RPMI7951 (cell line): ENCODE data around the gene PTPN14. TPM values are rescaled to one million over a fixed set of nuclear protein-coding genes. Genes with fewer than 3 reads are reported as not detected.

Experiments used
- DNase-seq: peaks from one replicate; pipeline ENCODE4 v3.0.0-alpha.2; 2012; ENCODE audit warnings: low read depth
- total RNA-seq: library from RNA; depleted of rRNA; stranded (reverse); fragments of >200 nt; shearing (Covaris generic); gene quantifications from 2 replicates; pipeline ENCODE4 v1.2.3, GENCODE V29; 2014

The PTPN14 gene
- total RNA-seq, 1 experiment from 2014 or later, result 29.0 TPM

GRCh38 chr1:214332946-214333798 is 218.2 kb downstream of the PTPN14 start:
- peak; percentile 56 for DNase-seq

GRCh38 chr1:214331827-214332423 is 219.5 kb downstream of the PTPN14 start:
- peak; percentile 36 for DNase-seq

- no peak for DNase-seq
Measured at GRCh38 chr1:214331180-214331579, 220.2 kb downstream of the PTPN14 start.

- DNase-seq, result no peak
Measured at GRCh38 chr1:214330715-214331114, 220.7 kb downstream of the PTPN14 start.

- no peak for DNase-seq
Measured at GRCh38 chr1:214330222-214330621, 221.2 kb downstream of the PTPN14 start.

- DNase-seq, result no peak
Measured at GRCh38 chr1:214329470-214330220, 221.8 kb downstream of the PTPN14 start.

GRCh38 chr1:214328770-214329469 is 222.5 kb downstream of the PTPN14 start:
- peak; percentile 66 for DNase-seq

- no peak for DNase-seq
Measured at GRCh38 chr1:214327514-214327913, 223.9 kb downstream of the PTPN14 start.

GRCh38 chr1:214326406-214326805 is 225.0 kb downstream of the PTPN14 start:
- no peak for DNase-seq

GRCh38 chr1:214324896-214325800 is 226.3 kb downstream of the PTPN14 start:
- DNase-seq, result no peak

- no peak for DNase-seq
Measured at GRCh38 chr1:214321705-214322453, 229.5 kb downstream of the PTPN14 start.

- DNase-seq, result no peak
Measured at GRCh38 chr1:214319938-214320337, 231.5 kb downstream of the PTPN14 start.

- DNase-seq, result no peak
Measured at GRCh38 chr1:214318956-214319736, 232.3 kb downstream of the PTPN14 start.

- DNase-seq, result no peak
Measured at GRCh38 chr1:214318356-214318755, 233.0 kb downstream of the PTPN14 start.

GRCh38 chr1:214317734-214318133 is 233.7 kb downstream of the PTPN14 start:
- DNase-seq, result no peak

GRCh38 chr1:214317300-214317699 is 234.1 kb downstream of the PTPN14 start:
- DNase-seq, result no peak

- DNase-seq, result no peak
Measured at GRCh38 chr1:214316593-214316992, 234.8 kb downstream of the PTPN14 start.

- DNase-seq, result no peak
Measured at GRCh38 chr1:214314178-214314843, 237.1 kb downstream of the PTPN14 start.
